SJSA1 (cell line): ENCODE measurements around the gene IFNA2. TPM values are rescaled to one million over a fixed set of nuclear protein-coding genes. Genes with fewer than 3 reads are reported as not detected.

Source experiments
- DNase-seq, 2 experiments: peaks; one replicate each; pipeline ENCODE4 v3.0.0-alpha.2; 2015 to 2020; ENCODE audit warnings: low spot score in 2 of 2, low read depth in 1 of 2
- H3K27ac ChIP-seq: fragments of 250-450 bp; sonication (Bioruptor Pico); 2 replicates; pipeline ENCODE4 v1.5.1; 2020; ENCODE audit warnings: mild to moderate bottlenecking, moderate library complexity
- H3K27me3 ChIP-seq: fragments of 250-450 bp; sonication (Bioruptor Pico); replicated peaks from 2 replicates; pipeline ENCODE4 v1.5.1; 2020; ENCODE audit warnings: mild to moderate bottlenecking, moderate library complexity
- H3K36me3 ChIP-seq: fragments of 250-450 bp; sonication (Bioruptor Pico); 2 replicates; pipeline ENCODE4 v1.5.1; 2020; ENCODE audit warnings: mild to moderate bottlenecking
- H3K4me1 ChIP-seq: fragments of 250-450 bp; sonication (Bioruptor Pico); replicated peaks from 2 replicates; pipeline ENCODE4 v1.6.1; 2021; ENCODE audit warnings: mild to moderate bottlenecking
- H3K4me3 ChIP-seq: fragments of 250-450 bp; sonication (Bioruptor Pico); 2 replicates; pipeline ENCODE4 v1.5.1; 2020; ENCODE audit warnings: mild to moderate bottlenecking
- H3K9me3 ChIP-seq: fragments of 250-450 bp; sonication (Bioruptor Pico); replicated peaks from 2 replicates; pipeline ENCODE4 v1.5.1; 2020; ENCODE audit warnings: mild to moderate bottlenecking
- total RNA-seq: library from RNA; depleted of rRNA; stranded (reverse); fragments of >200 nt; shearing (Covaris generic); gene quantifications from 2 replicates; pipeline ENCODE4 v1.2.3, GENCODE V29; 2014; rRNA removed

IFNA2 gene
- total RNA-seq, 1 experiment from 2014 or later, result not detected

DNA sequence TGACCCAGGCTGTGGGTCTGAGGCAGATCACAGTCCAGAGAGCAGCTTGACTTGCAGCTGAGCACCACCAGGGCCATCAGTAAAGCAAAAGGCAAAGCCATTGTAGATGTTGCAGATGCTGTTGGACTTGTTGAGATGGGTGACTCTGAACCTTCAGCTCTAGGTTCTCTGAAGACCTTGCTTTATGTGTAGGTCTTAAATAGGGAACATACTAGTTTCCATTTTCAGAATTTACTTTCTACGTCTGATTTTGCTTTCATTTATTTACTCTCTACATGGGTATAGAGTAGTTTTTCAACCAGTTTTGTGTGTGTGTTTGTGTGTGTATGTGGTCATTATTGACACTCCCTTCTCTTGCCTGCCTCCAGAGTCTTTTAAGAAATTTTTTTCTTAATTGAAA is 34.4 kb downstream of the IFNA2 start, which contains the start of gene IFNA6:
Gene IFNA6, minus strand, starts transcription at position 101 of the 400 bp plus-strand sequence. Its CDS starts 0 bp downstream, at position 101.
- Histone ChIP-seq H3K27ac (no peak within 1 kb of the TSS), H3K4me1 (no peaks in the 10 kb centered on the region), H3K27me3 (no peaks in the 10 kb centered on the region), H3K9me3 (no peaks in the 10 kb centered on the region), H3K4me3 (no peak within 1 kb of the TSS), H3K36me3 (no peaks in the 10 kb centered on the region)
- no peak for DNase-seq

DNA sequence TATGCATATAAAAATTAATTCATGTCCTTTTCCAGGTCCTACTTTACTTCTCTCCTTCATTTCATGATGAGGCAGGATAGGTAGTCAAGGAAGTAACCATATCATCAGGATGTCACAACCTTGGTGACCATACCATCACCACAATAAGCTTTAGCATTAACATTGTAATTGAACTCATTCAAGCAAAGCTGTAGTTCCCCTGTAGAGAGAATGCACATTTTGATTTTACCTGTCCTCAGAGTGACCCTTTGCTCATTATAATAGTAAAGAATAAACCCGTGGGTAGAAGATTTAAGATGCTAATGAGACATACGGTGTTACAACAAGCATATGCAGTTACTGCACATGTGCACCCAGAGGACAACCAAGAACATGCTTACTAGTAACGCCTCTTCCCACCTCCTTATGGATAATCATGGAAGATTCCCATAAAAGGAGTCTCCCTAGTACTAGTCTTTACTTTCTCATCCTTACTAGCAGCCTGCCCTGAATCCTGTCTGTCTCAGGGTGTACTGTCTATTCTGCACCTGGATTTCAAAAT is 36.7 kb downstream of the IFNA2 start:
- Histone ChIP-seq H3K36me3 (no peaks in the 10 kb centered on the region), H3K9me3 (no peaks in the 10 kb centered on the region), H3K27ac (no peak overlapping the region)

DNA sequence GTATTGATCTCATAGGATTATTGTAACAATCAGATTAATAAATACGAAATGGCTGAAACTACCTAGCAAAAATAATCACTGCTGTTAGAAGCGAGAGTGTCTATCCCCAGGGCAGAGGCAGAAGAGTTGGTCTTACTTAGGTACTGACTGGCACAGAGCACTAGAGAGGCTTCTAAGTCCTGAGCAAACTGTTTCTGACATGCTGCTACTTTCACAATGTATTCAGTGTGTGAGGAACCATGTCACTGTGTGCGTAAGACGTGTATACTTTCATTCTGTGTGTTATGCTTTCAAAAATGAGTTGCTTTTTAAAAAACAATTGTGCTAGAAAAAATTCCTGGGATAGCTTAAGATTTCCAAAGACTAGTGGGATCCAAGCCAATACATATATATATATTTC is 44.5 kb downstream of the IFNA2 start:
- H3K27ac ChIP-seq, result no peak overlapping the region
- no peaks in the 10 kb centered on the region for H3K36me3 ChIP-seq
- no peak for DNase-seq
- no peak overlapping the region for H3K4me3 ChIP-seq
- H3K9me3 ChIP-seq, result no peaks in the 10 kb centered on the region
- no peaks in the 10 kb centered on the region for H3K27me3 ChIP-seq
- no peaks in the 10 kb centered on the region for H3K4me1 ChIP-seq

More for the DNA sequence above, 36.7 kb downstream of the IFNA2 start:
- no peak overlapping the region for H3K4me3 ChIP-seq
- H3K4me1 ChIP-seq, result no peaks in the 10 kb centered on the region
- no peaks in the 10 kb centered on the region for H3K27me3 ChIP-seq
- no peak for DNase-seq

DNA sequence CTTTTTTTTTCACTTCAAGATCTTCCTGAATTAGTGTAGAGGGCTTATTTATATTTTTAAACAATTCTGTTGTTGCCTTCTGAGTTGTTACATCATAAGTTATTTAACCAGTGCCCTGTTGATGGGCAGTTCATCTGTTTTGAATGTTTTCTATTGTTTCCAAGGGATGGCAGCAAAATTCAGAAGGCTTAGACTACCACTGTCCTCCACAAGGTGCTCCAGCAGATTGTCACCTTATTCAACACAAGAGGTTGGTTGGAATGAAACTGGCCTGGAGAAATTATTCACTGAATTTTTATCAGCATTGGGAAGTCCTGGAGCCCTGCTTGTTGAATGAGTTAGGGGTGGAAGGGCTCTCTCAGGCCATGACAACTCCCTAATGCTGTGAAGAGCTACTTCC is 48.7 kb downstream of the IFNA2 start:
- DNase-seq, result no peak
- no peak overlapping the region for H3K27ac ChIP-seq
- peaks cover 5% of the 10 kb centered on the region for H3K4me1 ChIP-seq
- H3K4me3 ChIP-seq, result no peak overlapping the region
- H3K9me3 ChIP-seq, result no peaks in the 10 kb centered on the region
- peaks cover 20% of the 10 kb centered on the region for H3K36me3 ChIP-seq
- H3K27me3 ChIP-seq, result no peaks in the 10 kb centered on the region

DNA sequence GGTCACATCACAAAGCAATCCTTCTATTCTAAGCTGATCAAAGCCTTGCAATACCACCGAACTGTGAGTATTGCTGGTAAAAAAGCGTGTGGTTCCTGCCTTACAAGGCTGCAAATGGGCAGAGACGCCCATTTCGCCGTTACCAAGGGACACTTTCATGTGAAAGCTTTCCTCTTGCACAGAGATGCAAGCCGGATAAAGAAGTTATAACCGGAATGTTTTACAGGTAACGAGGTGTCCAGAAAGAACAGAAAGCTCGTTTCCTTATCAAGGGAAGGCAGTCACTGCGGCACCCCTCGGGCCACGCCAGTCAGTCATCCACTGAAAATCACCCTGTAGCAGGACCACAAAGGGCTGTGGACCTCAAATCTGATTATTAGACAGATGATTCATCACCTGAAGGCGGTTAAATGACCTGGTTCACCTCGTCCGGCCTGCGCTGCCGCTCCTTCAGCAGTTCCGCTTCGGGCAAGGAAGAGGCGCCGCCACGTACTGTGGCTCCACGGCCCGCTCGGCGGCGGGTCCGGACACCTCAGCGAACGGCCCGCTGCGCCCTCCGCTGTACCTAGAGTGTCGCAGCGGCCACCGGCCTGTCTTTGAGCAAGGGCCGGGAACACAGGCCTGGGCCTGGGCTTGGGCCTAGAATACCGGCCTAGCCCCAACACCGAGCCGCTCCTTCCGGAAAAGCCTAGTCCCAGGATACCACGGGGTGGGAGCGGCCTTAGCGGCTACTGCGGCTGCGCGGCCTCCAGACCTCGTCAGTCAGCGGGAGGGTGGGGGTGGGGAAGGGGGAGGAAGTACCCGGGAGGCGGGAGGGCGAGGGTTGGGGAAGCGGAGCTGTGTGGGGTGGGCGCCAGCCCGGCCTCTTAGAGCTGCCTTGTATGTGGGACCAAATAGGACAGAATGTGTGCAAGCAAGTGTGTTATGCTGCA is 50.2 kb downstream of the IFNA2 start, which contains the start of gene KLHL9:
Gene KLHL9, minus strand, starts transcription at position 704 of the 932 bp plus-strand sequence. Its CDS starts 545 bp downstream, at position 159.
- peaks cover 21% of the 10 kb centered on the region for H3K36me3 ChIP-seq
- no peaks in the 10 kb centered on the region for H3K27me3 ChIP-seq
- DNase-seq, result peak; percentile 72 to 85
- H3K27ac ChIP-seq, result peak within 1 kb of the TSS; percentile 93
- H3K9me3 ChIP-seq, result no peaks in the 10 kb centered on the region
- peaks cover 5% of the 10 kb centered on the region for H3K4me1 ChIP-seq
- peak within 1 kb of the TSS; percentile 88 for H3K4me3 ChIP-seq

Other genes with a start within 250 kb of the IFNA2 start
- gene IFNW1, start 243.6 kb downstream of the IFNA2 start, total RNA-seq, result not detected in 2 replicates
- gene IFNA21, start 218.7 kb downstream of the IFNA2 start, total RNA-seq, result not detected in 2 replicates
- gene IFNA4, start 197.8 kb downstream of the IFNA2 start, total RNA-seq, result not detected in 2 replicates
- not detected in 2 replicates for gene IFNA7, start 183.2 kb downstream of the IFNA2 start, total RNA-seq
- not detected in 2 replicates for gene IFNA10, start 178.3 kb downstream of the IFNA2 start, total RNA-seq
- not detected in 2 replicates for gene IFNA16, start 168.1 kb downstream of the IFNA2 start, total RNA-seq
- gene IFNA17, start 157.2 kb downstream of the IFNA2 start, total RNA-seq, result not detected in 2 replicates
- gene IFNA14, start 145.4 kb downstream of the IFNA2 start, total RNA-seq, result not detected in 2 replicates
- gene IFNA5, start 80.1 kb downstream of the IFNA2 start, total RNA-seq, result not detected in 2 replicates
- 14.2 and 16.5 TPM in 2 replicates for gene KLHL9, start 50.0 kb downstream of the IFNA2 start, total RNA-seq
- not detected in 2 replicates for gene IFNA6, start 34.5 kb downstream of the IFNA2 start, total RNA-seq
- not detected in 2 replicates for gene IFNA13, start 17.3 kb downstream of the IFNA2 start, total RNA-seq
- not detected in 2 replicates for gene IFNA8, start 23.7 kb upstream of the IFNA2 start, total RNA-seq
- gene IFNA1, start 55.0 kb upstream of the IFNA2 start, total RNA-seq, result not detected in 2 replicates
- gene IFNE, start 96.9 kb upstream of the IFNA2 start, total RNA-seq, result 0.24 TPM in 1 of 2 replicates, not detected in the other